Measurements from ENCODE around the gene PPIB.

PPIB gene

DNA sequence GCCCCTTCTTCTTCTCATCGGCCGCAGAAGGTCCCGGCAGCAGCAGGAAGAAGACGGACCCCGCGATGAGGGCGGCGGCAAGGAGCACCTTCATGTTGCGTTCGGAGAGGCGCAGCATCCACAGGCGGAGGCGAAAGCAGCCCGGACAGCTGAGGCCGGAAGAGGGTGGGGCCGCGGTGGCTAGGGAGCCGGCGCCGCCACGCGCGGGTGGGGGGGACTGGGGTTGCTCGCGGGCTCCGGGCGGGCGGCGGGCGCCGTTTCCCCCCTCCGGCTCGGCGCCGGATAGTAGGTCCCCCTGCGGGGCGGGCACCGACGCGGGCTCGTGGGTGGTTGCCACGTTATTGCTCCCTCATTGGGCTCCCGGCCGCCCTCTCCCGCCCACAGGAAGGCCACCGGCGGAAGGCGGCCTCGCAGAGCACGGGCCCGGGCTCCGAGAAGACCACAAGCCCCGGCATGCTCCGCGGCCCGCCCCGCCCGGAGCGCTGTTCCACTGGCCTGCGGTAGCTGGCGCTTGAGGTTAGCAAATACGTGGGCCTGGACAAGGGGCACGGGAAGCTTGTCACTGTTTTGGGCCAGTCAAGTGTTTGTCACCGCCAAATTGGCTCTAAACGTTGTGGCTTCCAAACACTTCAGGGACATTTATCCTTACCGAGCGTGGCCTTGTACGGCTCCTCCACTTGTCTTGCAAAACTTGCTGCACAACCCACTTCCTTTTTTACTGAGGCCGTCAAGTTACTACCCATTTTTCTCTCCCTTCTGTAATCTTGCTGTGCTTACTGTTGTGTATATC is at the start of gene PPIB:
TSS of gene PPIB (minus strand) at position 154 of the 790 bp plus-strand sequence. CDS start at position 118, 36 bp downstream.
- DNase-seq (ENCODE audit: low read depth in 1 of 2, low spot score in 1 of 2): peak; percentile 95 to 96

GRCh38 chr15:64211696-64212095 is 48.9 kb upstream of the PPIB start:
- DNase-seq (ENCODE audit: low read depth in 1 of 2, low spot score in 1 of 2): no peak

GRCh38 chr15:64210371-64210770 is 47.5 kb upstream of the PPIB start:
- DNase-seq (ENCODE audit: low read depth in 1 of 2, low spot score in 1 of 2): no peak

DNA sequence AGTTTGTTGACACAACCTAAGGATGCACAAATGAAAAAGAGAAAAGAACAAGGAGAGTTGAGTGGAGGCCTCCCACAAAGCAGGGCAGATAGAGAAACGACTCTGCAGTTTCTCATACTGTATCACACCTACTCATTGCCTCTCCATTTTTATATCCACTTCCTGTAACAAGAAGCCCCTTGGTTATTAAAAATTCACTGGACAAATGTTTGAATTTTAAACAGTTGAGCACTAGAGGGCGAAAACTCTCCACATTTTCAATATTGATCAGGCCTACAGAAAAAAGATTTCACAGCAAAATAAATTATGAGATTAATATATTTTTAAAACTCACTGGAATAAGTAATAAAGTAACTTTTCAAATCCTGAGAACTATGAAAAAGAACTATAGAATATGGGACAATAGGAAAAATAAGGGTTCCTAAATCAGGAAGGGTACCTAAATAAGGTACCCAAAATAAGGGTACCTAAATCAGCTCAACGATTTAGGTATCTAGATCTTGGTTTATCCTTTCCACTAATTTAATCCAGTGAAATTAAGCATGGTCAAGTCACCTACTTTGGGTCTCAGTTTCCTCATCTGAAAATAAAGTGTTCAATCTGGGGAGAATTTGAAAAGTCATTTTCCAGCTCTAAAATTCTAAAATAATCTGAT is 47.0 kb upstream of the PPIB start:
- no peak for DNase-seq (ENCODE audit: low read depth in 1 of 2, low spot score in 1 of 2)

DNA sequence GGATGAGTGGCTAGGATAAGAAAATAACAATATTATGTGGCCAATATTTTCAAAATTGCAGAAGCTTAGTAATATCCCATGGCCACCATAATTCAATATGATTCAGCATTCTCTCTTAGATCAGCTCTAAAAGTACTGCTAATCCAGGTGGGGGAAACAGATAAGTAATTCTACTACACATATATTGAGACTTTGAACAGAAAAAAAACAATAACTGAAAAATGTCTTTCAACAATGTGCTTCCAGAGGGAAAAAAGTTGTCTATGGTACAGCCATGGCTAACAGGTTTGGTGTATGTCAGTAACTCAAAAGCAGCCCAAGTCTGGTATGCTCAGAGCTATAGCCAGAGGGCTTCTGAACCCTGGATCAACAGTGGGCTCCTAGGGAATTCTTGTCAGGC is 42.4 kb upstream of the PPIB start:
- DNase-seq (ENCODE audit: low read depth in 1 of 2, low spot score in 1 of 2): no peak

GRCh38 chr15:64197425-64197824 is 34.6 kb upstream of the PPIB start:
- no peak for DNase-seq (ENCODE audit: low read depth in 1 of 2, low spot score in 1 of 2)

- no peak for DNase-seq (ENCODE audit: low read depth in 1 of 2, low spot score in 1 of 2)
These were observed 31.1 kb upstream of the PPIB start for GRCh38 chr15:64193971-64194370.

DNA sequence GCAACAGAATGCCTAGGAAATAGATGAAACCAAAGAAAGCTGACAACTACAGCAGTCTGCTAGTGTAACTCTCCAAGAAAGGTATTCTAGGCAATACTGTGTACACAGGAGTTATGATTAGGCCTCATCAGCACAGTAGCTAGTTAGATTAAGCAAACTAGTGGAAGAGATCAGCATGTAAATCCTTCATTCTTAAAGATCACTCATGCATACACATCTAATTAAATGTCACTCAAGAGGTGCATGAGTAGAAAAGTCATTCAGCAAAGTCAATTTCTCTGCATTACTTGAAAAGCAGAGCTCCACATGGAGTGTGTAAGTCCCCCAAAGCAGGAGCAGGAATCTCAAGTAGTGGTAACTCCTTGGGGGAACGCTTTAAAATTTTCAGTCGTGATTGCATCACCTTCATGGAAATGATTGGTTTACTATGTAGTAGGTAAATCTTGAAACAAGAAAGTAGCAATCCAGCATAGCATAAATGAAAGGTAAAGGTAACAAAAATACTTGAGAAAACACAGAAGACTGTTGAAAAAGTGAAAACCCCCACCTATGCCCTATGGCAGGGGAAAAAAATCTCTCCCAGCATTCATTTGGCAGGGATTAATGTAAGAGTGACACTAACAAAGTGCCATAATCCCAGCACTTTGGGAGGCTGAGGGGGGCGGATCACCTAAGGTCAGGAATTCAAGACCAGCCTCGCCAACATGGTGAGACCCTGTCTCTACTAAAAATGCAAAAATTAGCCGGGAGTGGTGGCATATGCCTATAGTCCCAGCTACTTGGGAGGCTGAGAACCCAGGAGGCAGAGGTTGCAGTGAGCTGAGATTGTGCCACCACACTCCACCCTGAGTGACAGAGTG is 29.4 kb upstream of the PPIB start:
- DNase-seq (ENCODE audit: low read depth in 1 of 2, low spot score in 1 of 2): no peak

GRCh38 chr15:64187396-64188191 is 24.8 kb upstream of the PPIB start:
- no peak for DNase-seq (ENCODE audit: low read depth in 1 of 2, low spot score in 1 of 2)

- no peak for DNase-seq (ENCODE audit: low read depth in 1 of 2, low spot score in 1 of 2)
These were observed 22.5 kb upstream of the PPIB start for GRCh38 chr15:64185146-64185911.

GRCh38 chr15:64182859-64183370 is 20.1 kb upstream of the PPIB start:
- no peak for DNase-seq (ENCODE audit: low read depth in 1 of 2, low spot score in 1 of 2)

DNA sequence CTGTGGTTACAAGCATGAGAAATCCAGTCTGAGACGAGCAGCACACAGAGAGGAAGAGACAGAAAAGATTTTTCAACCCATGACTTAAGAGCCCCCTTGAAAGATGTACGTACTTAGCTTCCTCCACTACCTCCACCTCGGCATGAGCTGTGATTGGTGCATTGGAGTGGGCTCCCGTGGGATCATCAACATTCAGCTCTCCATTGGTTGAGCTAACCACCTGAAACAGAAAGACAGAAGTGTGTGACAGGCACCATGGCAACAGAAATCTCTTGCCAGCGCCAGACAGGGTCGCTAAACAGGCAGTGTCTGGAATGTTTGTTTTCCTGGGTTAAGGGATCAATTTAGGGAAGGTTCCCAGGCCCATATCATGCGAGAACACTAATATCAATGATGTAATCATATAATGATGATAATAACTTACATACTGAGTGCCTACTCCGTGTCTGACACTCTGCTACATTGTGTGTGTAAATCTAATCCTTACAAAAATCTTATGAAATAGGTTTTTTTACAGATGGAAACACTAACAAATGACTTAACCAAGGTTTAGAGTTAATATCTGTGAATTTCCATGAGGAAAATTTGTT is 17.5 kb upstream of the PPIB start:
- no peak for DNase-seq (ENCODE audit: low read depth in 1 of 2, low spot score in 1 of 2)

DNA sequence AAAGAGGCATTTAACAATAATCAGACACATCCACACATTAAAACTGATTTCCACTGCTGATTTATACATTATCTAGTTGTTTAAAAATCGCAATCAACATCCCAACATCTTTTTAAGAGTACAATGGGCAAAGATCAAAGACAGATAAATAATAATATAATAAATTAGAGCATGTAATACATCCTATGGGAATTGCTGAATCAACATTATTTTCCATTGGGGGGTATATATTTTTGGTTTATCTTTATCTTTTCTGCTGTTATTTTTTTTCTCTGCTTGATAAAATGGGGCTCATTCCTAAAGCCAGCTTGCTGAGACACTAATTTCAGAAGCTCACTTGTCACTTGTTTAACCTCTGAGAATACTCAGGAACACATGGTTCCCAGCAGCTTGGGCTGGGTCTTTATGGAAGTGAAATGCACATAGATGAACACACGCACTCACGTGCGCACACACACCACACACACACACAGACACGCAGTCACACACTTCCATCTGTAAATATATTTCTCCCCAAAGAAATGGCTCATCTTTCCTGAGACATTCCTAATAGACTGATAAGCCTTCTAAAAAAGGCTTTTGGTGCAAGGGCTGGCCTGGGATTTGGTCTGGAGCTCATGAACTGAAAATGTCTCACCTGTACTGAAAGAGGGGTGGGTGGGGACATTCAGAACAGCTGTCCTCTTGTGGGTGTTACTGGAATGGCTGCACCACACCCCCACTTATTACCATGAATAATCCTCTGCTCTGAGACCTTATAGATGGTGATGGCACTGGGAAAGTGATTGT is 3.5 kb upstream of the PPIB start:
- no peak for DNase-seq (ENCODE audit: low read depth in 1 of 2, low spot score in 1 of 2)

- no peak for DNase-seq (ENCODE audit: low read depth in 1 of 2, low spot score in 1 of 2)
These were observed 1.6 kb upstream of the PPIB start for GRCh38 chr15:64164436-64164835.

- DNase-seq (ENCODE audit: low read depth in 1 of 2, low spot score in 1 of 2): no peak
These were observed 989 bp upstream of the PPIB start for GRCh38 chr15:64163659-64164362.

GRCh38 chr15:64162478-64162868 is 349 bp downstream of the PPIB start:
- peak in 1 of 2 donors; percentile 7 for DNase-seq (ENCODE audit: low read depth in 1 of 2, low spot score in 1 of 2)

DNA sequence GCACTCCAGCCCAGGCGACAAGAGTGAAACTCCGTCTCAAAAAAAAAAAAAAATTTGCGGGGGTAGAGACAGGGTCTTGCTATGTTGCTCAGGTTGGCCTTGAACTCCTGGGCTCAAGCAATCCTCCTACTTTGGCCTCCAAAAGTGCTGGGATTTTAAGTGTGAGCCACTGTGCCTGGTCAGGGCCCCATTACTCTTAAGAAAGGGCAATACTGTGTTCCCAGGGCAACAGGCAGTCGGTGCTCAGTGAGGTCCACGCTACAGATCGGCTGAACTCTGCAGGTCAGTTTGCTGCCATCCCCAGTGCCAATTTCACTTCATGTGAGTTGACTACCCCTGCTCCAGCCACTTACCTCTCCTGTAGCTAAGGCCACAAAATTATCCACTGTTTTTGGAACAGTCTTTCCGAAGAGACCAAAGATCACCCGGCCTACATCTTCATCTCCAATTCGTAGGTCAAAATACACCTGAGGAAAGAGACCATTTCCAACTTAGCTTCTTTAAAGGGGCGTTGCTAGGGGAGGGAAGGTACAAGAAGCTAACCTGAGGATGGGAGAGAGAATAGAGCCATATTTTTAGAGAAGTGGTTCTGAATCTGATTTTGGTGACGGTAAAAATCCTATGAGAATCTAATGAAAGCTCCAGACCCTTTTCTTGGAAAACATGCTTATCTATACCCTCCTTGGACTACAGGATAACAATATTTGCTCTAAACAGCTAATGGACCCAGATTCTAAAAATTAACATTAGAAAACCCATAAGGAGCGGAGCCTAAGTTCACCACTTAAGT is 939 bp downstream of the PPIB start:
- no peak for DNase-seq (ENCODE audit: low read depth in 1 of 2, low spot score in 1 of 2)
